Rectal smooth muscle tissue (tissue), 1 donor: ENCODE results near the gene NECTIN3.

Experiments
- H3K27ac ChIP-seq: one replicate; pipeline ENCODE4 v1.7.0; 2013; ENCODE audit warnings: low read depth, low read length, inconsistent platforms
- H3K27me3 ChIP-seq: one replicate; pipeline ENCODE4 v1.7.0; 2013; ENCODE audit warnings: low read length; ENCODE audit not compliant: control insufficient read depth, insufficient read depth
- H3K36me3 ChIP-seq: one replicate; pipeline ENCODE4 v1.7.0; 2013; ENCODE audit warnings: low read length; ENCODE audit not compliant: control insufficient read depth, insufficient read depth
- H3K4me1 ChIP-seq: one replicate; pipeline ENCODE4 v1.7.0; 2013; ENCODE audit warnings: low read length; ENCODE audit not compliant: control insufficient read depth, insufficient read depth
- H3K4me3 ChIP-seq: one replicate; pipeline ENCODE4 v1.7.0; 2013; ENCODE audit warnings: low read length
- H3K9ac ChIP-seq: one replicate; pipeline ENCODE4 v1.7.0; 2013; ENCODE audit warnings: low read length

The NECTIN3 gene

GRCh38 chr3:111096487-111097209 lies 25.0 kb downstream of the NECTIN3 start:
- no peak overlapping the region for H3K9ac ChIP-seq
- no peaks in the 10 kb centered on the region for H3K4me1 ChIP-seq
- H3K27me3 ChIP-seq: no peaks in the 10 kb centered on the region
- no peak overlapping the region for H3K4me3 ChIP-seq
- no peak overlapping the region for H3K27ac ChIP-seq
- H3K36me3 ChIP-seq: no peaks in the 10 kb centered on the region

GRCh38 chr3:111103807-111104206 lies 32.2 kb downstream of the NECTIN3 start:
- no peak overlapping the region for H3K9ac ChIP-seq
- H3K36me3 ChIP-seq: no peaks in the 10 kb centered on the region
- no peaks in the 10 kb centered on the region for H3K4me1 ChIP-seq
- no peak overlapping the region for H3K4me3 ChIP-seq
- no peak overlapping the region for H3K27ac ChIP-seq
- H3K27me3 ChIP-seq: no peaks in the 10 kb centered on the region

- Histone ChIP-seq H3K4me1 (no peaks in the 10 kb centered on the region), H3K36me3 (no peaks in the 10 kb centered on the region), H3K27ac (no peak overlapping the region), H3K9ac (no peak overlapping the region), H3K27me3 (no peaks in the 10 kb centered on the region), H3K4me3 (no peak overlapping the region)
These were observed 35.5 kb downstream of the NECTIN3 start for GRCh38 chr3:111106993-111107661.

- Histone ChIP-seq H3K27ac (no peak overlapping the region), H3K4me1 (no peaks in the 10 kb centered on the region), H3K9ac (no peak overlapping the region)
These were observed 36.0 kb downstream of the NECTIN3 start for GRCh38 chr3:111107662-111108035.

GRCh38 chr3:111112913-111113312 lies 41.3 kb downstream of the NECTIN3 start:
- Histone ChIP-seq H3K27ac (no peak overlapping the region), H3K4me1 (peaks cover 4% of the 10 kb centered on the region), H3K4me3 (no peak overlapping the region), H3K36me3 (no peaks in the 10 kb centered on the region), H3K9ac (no peak overlapping the region), H3K27me3 (no peaks in the 10 kb centered on the region)

More at GRCh38 chr3:111107662-111108035, 36.0 kb downstream of the NECTIN3 start:
- Histone ChIP-seq H3K27me3 (no peaks in the 10 kb centered on the region), H3K4me3 (no peak overlapping the region), H3K36me3 (no peaks in the 10 kb centered on the region)

GRCh38 chr3:111128884-111129283 lies 57.3 kb downstream of the NECTIN3 start:
- Histone ChIP-seq H3K27ac (no peak overlapping the region), H3K9ac (no peak overlapping the region), H3K4me3 (no peak overlapping the region), H3K4me1 (no peaks in the 10 kb centered on the region), H3K36me3 (no peaks in the 10 kb centered on the region), H3K27me3 (no peaks in the 10 kb centered on the region)

- H3K27ac ChIP-seq: no peak overlapping the region
- no peaks in the 10 kb centered on the region for H3K27me3 ChIP-seq
- no peaks in the 10 kb centered on the region for H3K36me3 ChIP-seq
- H3K4me3 ChIP-seq: no peak overlapping the region
- no peak overlapping the region for H3K9ac ChIP-seq
- no peaks in the 10 kb centered on the region for H3K4me1 ChIP-seq
These were observed 59.2 kb downstream of the NECTIN3 start for GRCh38 chr3:111130827-111131226.

GRCh38 chr3:111134302-111134701 lies 62.7 kb downstream of the NECTIN3 start:
- H3K9ac ChIP-seq: no peak overlapping the region
- H3K4me1 ChIP-seq: no peaks in the 10 kb centered on the region
- H3K27me3 ChIP-seq: no peaks in the 10 kb centered on the region
- no peak overlapping the region for H3K4me3 ChIP-seq
- H3K27ac ChIP-seq: no peak overlapping the region
- no peaks in the 10 kb centered on the region for H3K36me3 ChIP-seq

- H3K27ac ChIP-seq: no peak overlapping the region
- no peaks in the 10 kb centered on the region for H3K4me1 ChIP-seq
- H3K9ac ChIP-seq: no peak overlapping the region
- no peaks in the 10 kb centered on the region for H3K36me3 ChIP-seq
- H3K27me3 ChIP-seq: no peaks in the 10 kb centered on the region
- H3K4me3 ChIP-seq: no peak overlapping the region
These were observed 79.8 kb downstream of the NECTIN3 start for GRCh38 chr3:111151438-111151837.

- Histone ChIP-seq H3K36me3 (no peaks in the 10 kb centered on the region), H3K27me3 (no peaks in the 10 kb centered on the region), H3K27ac (no peak overlapping the region)
These were observed 80.9 kb downstream of the NECTIN3 start for GRCh38 chr3:111152496-111152895.

GRCh38 chr3:111156517-111156916 lies 84.9 kb downstream of the NECTIN3 start:
- H3K4me3 ChIP-seq: no peak overlapping the region
- H3K4me1 ChIP-seq: no peaks in the 10 kb centered on the region
- no peak overlapping the region for H3K27ac ChIP-seq
- no peaks in the 10 kb centered on the region for H3K27me3 ChIP-seq
- H3K36me3 ChIP-seq: no peaks in the 10 kb centered on the region
- no peak overlapping the region for H3K9ac ChIP-seq

More at GRCh38 chr3:111152496-111152895, 80.9 kb downstream of the NECTIN3 start:
- H3K4me3 ChIP-seq: no peak overlapping the region
- H3K4me1 ChIP-seq: no peaks in the 10 kb centered on the region
- no peak overlapping the region for H3K9ac ChIP-seq

GRCh38 chr3:111159391-111159790 lies 87.8 kb downstream of the NECTIN3 start:
- no peak overlapping the region for H3K27ac ChIP-seq
- no peaks in the 10 kb centered on the region for H3K4me1 ChIP-seq
- no peak overlapping the region for H3K4me3 ChIP-seq
- no peaks in the 10 kb centered on the region for H3K36me3 ChIP-seq
- H3K9ac ChIP-seq: no peak overlapping the region
- H3K27me3 ChIP-seq: no peaks in the 10 kb centered on the region

- no peak overlapping the region for H3K9ac ChIP-seq
- no peak overlapping the region for H3K4me3 ChIP-seq
- no peak overlapping the region for H3K27ac ChIP-seq
- no peaks in the 10 kb centered on the region for H3K36me3 ChIP-seq
- no peaks in the 10 kb centered on the region for H3K4me1 ChIP-seq
- H3K27me3 ChIP-seq: no peaks in the 10 kb centered on the region
These were observed 93.0 kb downstream of the NECTIN3 start for GRCh38 chr3:111164621-111165020.
